Motor neuron (in vitro differentiated cells): Measurements from ENCODE around the gene MGAT5. TPM values are rescaled to one million over a fixed set of nuclear protein-coding genes. Genes with fewer than 3 reads are reported as not detected.
A peak's percentile ranks its signal among the peaks of the same experiment; 100 is the strongest.

Source experiments
- ATAC-seq, 8 experiments: fragments of 200-7000 bp; cut with Tn5 transposase; replicated peaks in 6 of 8; 2 replicates each; pipeline ENCODE4 v1.8.0; 2021; ENCODE audit warnings: mild to moderate bottlenecking in 8 of 8, moderate library complexity in 8 of 8
- H3K27ac ChIP-seq, 2 donors: fragments of 250-450 bp; sonication (Bioruptor Pico); 2 replicates each; pipeline ENCODE4 v1.9.0; 2021; ENCODE audit warnings: antibody characterized with exemption in 2 of 2, mild to moderate bottlenecking in 2 of 2, moderate library complexity in 1 of 2
- H3K4me1 ChIP-seq, 2 donors: fragments of 250-450 bp; sonication (Bioruptor Pico); replicated peaks in 1 of 2; 2 replicates each; pipeline ENCODE4 v1.6.1; 2021; ENCODE audit warnings: antibody characterized with exemption in 2 of 2, mild to moderate bottlenecking in 2 of 2, moderate library complexity in 1 of 2
- H3K4me3 ChIP-seq, 5 donors: fragments of 250-450 bp; sonication (Bioruptor Pico); 2 replicates each; pipeline ENCODE4 v1.9.0; 2021; ENCODE audit warnings: antibody characterized with exemption in 5 of 5, mild to moderate bottlenecking in 5 of 5, moderate library complexity in 4 of 5
- WGBS, 10 experiments: fragments of 450-650 bp; shearing (Covaris generic); methylation state at CpG; one replicate each; pipeline ENCODE4 v1.0.0; 2022; 5-methylcytosine and 5-hydroxymethylcytosine counted together
- in situ Hi-C, 9 experiments: fragments of 400-800 bp; cut with MboI; loops; one replicate each; pipeline ENCODE4 v1.15.0; 2021; ENCODE audit warnings: low sequenced_read_pairs in 9 of 9, low pct_unique_long_range_greater_than_20kb in 2 of 9; ENCODE audit not compliant: unreplicated experiment in 9 of 9
- total RNA-seq, 8 experiments: library from RNA; unstranded; fragments of 300-600 nt; gene quantifications; 2 replicates each; pipeline versions ENCODE4 v1.2.3 to v1.2.4, GENCODE V29; 2022

Gene MGAT5, protein sequence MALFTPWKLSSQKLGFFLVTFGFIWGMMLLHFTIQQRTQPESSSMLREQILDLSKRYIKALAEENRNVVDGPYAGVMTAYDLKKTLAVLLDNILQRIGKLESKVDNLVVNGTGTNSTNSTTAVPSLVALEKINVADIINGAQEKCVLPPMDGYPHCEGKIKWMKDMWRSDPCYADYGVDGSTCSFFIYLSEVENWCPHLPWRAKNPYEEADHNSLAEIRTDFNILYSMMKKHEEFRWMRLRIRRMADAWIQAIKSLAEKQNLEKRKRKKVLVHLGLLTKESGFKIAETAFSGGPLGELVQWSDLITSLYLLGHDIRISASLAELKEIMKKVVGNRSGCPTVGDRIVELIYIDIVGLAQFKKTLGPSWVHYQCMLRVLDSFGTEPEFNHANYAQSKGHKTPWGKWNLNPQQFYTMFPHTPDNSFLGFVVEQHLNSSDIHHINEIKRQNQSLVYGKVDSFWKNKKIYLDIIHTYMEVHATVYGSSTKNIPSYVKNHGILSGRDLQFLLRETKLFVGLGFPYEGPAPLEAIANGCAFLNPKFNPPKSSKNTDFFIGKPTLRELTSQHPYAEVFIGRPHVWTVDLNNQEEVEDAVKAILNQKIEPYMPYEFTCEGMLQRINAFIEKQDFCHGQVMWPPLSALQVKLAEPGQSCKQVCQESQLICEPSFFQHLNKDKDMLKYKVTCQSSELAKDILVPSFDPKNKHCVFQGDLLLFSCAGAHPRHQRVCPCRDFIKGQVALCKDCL
- 10 to 100 TPM; 10.3 to 54.4 (median 33.6) TPM for total RNA-seq

DNA sequence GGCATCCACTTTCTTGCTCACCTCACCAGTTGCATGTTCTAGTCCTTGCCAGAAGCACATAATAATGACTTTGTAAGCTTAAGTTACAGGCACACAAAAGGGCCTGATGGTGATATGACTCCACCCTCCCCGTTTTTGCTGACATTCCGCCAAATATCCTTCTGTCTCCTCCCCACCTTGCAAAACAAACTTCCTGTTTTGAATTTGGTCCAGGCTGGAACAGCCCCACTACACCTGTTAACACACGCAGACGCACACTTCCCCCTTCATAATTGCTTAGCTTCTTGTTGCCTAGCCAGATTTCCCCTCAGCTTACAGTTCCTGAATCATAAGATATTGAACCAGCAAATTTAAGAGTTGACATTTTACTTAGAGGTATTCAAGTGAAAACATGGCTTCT is at the start of gene MGAT5:
TSS of gene MGAT5 (plus strand) at position 269 of the 400 bp plus-strand sequence. CDS start 332 bp downstream, outside the sequence.
- peaks cover 0 to 13% of the 10 kb centered on the region in 2 donors for H3K4me1 ChIP-seq
- 73 to 100% (median 91%) methylated on average over 1 to 4 of the region's 4 CpGs; no CpG with 5 or more reads in 1 of the 10 experiments for WGBS, 10 experiments
- ATAC-seq = peak in 1 of 8 experiments; percentile 31
- H3K4me3 ChIP-seq = no peak within 1 kb of the TSS
- in situ Hi-C loops = no loop called here
- H3K27ac ChIP-seq = no peak within 1 kb of the TSS

DNA sequence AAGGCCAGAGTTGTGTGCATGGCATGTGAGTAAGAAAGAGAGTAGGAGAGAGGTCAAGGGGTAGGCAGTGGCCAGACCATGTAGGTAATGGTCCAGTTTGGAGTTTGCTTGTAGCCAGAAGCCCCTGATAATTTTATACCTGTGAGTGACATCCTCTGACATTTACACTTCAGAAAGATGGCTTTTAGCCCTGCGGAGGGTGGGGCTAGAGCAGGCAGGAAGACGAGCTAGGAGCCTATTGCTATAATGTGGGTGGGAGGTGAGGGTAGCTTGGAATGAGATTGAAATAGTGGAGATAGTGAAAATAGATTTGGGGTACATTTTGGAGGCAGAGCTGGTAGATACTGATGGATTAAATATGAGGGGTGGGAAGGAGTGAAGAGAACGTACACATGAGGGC is 48.8 kb upstream of the MGAT5 start:
- Histone ChIP-seq H3K4me1 (peaks cover 28 to 30% of the 10 kb centered on the region in 2 donors), H3K4me3 (no peak overlapping the region), H3K27ac (no peak overlapping the region)
- WGBS, 10 experiments = 71 to 100% (median 93%) methylated on average over 1 to 3 of the region's 3 CpGs; no CpG with 5 or more reads in 3 of the 10 experiments
- in situ Hi-C loops = loop anchor here in 2 of 9 experiments (25.0 kb wide), 2 partner anchors 93 to 318 kb away; no protein-coding TSS in a partner anchor
- no peak for ATAC-seq

DNA sequence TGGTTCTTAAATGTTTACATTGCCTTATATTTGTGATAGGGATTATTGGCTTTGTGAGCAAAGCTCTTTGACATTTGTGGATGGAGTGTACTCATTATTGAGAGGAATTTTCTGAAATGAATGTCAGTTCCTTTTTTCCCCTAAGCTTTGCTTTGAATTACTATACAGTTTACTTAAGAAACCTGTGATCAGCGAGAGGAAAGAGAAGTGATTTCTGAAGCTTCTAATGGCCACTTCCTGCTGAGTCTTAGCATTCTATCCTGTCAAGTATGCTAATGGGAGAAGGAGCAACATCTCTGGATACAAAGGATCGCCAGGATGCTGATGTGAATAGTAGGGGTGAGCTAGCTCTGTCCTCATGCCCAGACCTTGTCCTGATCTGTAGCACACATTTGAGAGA is 47.8 kb upstream of the MGAT5 start:
- peak overlapping the region in 1 of 2 donors; percentile 1 for H3K27ac ChIP-seq
- H3K4me1 ChIP-seq = peaks cover 28% of the 10 kb centered on the region in 2 donors
- peak in 6 of 8 experiments; percentile 8 to 76 (median 44) for ATAC-seq
- no peak overlapping the region for H3K4me3 ChIP-seq
- WGBS, 10 experiments = 0 to 100% (median 35%) methylated on average over 1 to 2 of the region's 2 CpGs
- in situ Hi-C loops = loop anchor here in 2 of 9 experiments (25.0 kb wide), 2 partner anchors 94 to 319 kb away; no protein-coding TSS in a partner anchor

DNA sequence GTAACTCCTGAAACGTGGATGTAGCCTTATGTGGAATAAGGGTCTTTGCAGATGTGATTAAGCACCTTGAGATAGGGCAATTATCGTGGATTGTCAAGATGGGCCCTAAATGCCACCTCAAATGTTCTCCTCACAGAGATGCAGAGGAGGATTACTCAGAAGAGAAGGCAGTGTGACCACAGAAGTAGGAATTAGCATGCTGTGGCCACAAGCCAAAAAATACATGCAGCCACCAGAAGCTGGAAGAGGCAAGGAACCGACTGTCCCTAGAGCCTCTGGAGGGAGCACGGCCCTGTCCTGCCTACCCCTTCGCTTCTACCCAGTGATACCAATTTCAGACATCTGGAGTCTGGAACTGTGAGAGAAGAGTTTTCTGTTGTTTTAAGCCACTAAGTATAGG is 47.3 kb upstream of the MGAT5 start:
- in situ Hi-C loops = loop anchor here in 2 of 9 experiments (25.0 kb wide), 2 partner anchors 94 to 319 kb away; no protein-coding TSS in a partner anchor
- Histone ChIP-seq H3K27ac (peak overlapping the region in 1 of 2 donors; percentile 1), H3K4me1 (peaks cover 22 to 23% of the 10 kb centered on the region in 2 donors), H3K4me3 (no peak overlapping the region)
- 0 to 100% (median 71%) methylated on average over 1 to 5 of the region's 5 CpGs; no CpG with 5 or more reads in 2 of the 10 experiments for WGBS, 10 experiments
- peak in 3 of 8 experiments; percentile 82 to 88 (median 86) for ATAC-seq

DNA sequence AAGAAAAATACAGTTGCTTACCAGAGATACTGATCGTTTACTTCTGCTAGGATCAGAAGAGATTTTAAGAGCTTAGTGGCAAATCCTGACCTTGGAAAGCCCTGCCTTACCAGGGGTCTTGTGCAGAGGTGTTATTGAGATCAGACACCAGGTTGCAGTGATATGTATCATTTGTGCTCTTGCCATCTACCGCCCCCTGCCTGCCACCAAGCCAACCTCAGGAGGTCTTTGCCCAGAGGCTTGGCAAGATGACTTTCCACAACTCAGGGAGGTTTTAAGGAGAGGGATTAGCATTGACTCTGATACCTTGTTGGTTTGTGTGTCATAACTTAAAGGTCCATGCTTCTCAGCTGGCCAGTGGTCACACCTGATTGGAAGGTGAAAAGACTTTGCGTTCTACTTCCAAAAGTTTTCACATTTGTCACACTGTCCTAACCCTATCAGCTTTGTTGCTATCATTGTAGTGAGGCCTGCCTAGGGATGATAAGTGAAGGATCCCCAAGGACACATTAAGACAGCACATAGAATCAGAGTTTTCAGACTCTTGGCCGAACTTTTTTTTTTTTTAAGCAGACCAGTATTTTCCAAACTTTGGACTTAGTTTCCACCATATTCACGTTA is 46.2 kb upstream of the MGAT5 start:
- no peak overlapping the region for H3K27ac ChIP-seq
- peaks cover 11 to 14% of the 10 kb centered on the region in 2 donors for H3K4me1 ChIP-seq
- ATAC-seq = peak in 5 of 8 experiments; percentile 33 to 87 (median 82)
- no peak overlapping the region for H3K4me3 ChIP-seq
- in situ Hi-C loops = loop anchor here in 2 of 9 experiments (25.0 kb wide), 2 partner anchors 95 to 320 kb away; no protein-coding TSS in a partner anchor
- 40 to 90% (median 78%) methylated on average over 3 to 5 of the region's 5 CpGs for WGBS, 10 experiments

DNA sequence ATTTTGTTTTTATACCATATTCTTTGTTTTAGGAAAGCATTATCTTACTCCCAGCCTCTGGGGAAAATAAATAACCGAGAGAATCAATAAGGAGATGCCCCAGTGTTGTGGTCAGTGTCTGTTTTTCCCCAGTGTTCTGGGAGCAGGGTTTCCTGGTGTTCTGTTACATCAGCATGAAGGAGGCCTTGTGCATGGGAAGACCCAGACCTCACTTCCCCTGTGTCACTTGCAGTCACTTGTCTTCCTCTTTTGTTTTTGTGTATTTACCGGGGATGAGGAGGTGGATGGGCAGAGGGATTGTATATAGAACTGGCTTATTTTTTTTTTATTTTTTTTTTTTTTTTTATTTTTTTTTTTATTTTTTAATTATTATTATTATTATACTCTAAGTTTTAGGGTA is 45.0 kb upstream of the MGAT5 start:
- peaks cover 11 to 14% of the 10 kb centered on the region in 2 donors for H3K4me1 ChIP-seq
- H3K4me3 ChIP-seq = no peak overlapping the region
- no peak for ATAC-seq
- H3K27ac ChIP-seq = no peak overlapping the region
- in situ Hi-C loops = loop anchor here in 2 of 9 experiments (25.0 kb wide), 2 partner anchors 97 to 322 kb away; no protein-coding TSS in a partner anchor
- 26 to 100% (median 86%) methylated on average over 1 to 2 of the region's 2 CpGs; no CpG with 5 or more reads in 2 of the 10 experiments for WGBS, 10 experiments

DNA sequence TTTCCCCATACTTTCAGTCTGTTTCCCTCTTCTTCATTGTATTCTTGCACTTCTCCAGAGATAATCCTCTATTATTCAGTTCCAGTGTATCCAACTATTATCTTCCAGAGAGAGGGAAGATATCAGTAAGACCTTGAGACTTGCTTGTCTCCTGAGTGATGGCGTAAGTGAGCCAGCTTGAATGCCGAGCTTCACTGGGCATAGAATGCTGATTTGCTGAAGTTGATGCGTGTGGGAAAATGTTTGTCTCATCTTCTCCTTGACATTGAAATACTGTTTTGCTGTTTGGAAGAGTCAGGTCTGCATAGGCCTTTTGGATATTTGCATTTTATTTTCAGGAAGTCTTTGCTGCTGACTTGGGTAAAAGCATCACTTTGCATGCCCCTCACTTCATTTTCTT is 41.1 kb upstream of the MGAT5 start:
- H3K4me3 ChIP-seq = no peak overlapping the region
- no peaks in the 10 kb centered on the region for H3K4me1 ChIP-seq
- ATAC-seq = no peak
- H3K27ac ChIP-seq = no peak overlapping the region
- WGBS, 10 experiments = 76 to 100% (median 87%) methylated on average over 1 to 3 of the region's 3 CpGs; no CpG with 5 or more reads in 4 of the 10 experiments
- in situ Hi-C loops = loop anchor here in 2 of 9 experiments (25.0 kb wide), 2 partner anchors 100 to 325 kb away; no protein-coding TSS in a partner anchor

DNA sequence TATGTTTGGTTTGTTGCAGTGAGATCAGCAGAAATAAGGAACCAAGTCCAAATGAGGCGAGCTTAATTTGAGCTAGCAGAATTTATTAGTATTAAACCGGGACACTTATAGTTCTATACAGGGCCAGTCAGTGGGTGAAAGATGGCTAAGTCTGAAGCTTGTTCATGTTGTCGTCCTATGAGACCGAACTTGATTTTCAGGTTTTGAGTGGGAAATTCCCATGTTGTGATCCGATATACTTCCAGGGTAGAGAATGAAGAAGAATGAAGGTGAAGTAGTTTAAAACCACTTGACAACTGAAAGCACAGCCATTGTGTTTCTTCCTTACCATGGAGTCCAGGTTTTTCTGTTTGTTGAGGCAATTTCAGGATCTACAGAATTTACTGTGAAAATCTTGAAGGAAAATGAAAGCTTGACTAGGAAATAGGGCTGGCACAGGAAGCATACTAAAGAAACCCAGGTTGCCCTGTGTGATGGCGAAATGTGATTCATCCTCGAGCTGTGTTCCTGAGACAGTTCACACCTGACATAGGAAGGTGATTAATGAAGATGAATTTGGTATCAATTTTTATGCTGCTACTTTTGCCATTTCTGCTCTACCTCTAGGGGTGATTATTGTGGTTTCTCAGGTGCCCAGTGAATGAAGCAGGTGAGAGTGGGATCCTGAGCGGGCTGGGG is 37.6 kb upstream of the MGAT5 start:
- in situ Hi-C loops = loop anchor here in 2 of 9 experiments (25.0 kb wide), 2 partner anchors 104 to 329 kb away; no protein-coding TSS in a partner anchor
- peaks cover 4 to 5% of the 10 kb centered on the region in 2 donors for H3K4me1 ChIP-seq
- 79 to 98% (median 93%) methylated on average over 3 to 8 of the region's 8 CpGs for WGBS, 10 experiments
- no peak for ATAC-seq
- no peak overlapping the region for H3K4me3 ChIP-seq
- H3K27ac ChIP-seq = no peak overlapping the region

DNA sequence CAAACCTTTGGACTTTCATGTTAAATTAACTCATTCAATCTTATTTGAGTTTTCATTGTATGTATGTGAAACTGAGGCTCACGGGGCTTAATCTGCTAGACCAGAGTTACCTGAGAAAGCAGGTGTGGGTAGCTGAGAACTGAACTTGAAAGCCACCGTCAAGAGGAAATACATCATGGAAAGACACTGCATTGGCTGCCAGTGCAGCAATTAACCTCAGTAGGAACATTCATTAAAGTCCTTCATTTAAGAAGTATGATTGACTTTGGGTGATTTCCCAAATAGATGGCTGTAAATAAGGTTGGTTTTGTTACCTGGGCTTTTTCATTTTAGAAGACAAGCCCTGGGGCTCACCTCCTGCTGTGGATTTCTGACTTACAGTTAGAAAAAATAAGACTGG is 36.5 kb upstream of the MGAT5 start:
- Histone ChIP-seq H3K27ac (no peak overlapping the region), H3K4me1 (peaks cover 4 to 5% of the 10 kb centered on the region in 2 donors), H3K4me3 (no peak overlapping the region)
- WGBS, 10 experiments = 83 to 100% (median 89%) methylated on average over 1 to 2 of the region's 2 CpGs; no CpG with 5 or more reads in 5 of the 10 experiments
- no peak for ATAC-seq
- in situ Hi-C loops = loop anchor here in 2 of 9 experiments (25.0 kb wide), 2 partner anchors 105 to 330 kb away; no protein-coding TSS in a partner anchor

DNA sequence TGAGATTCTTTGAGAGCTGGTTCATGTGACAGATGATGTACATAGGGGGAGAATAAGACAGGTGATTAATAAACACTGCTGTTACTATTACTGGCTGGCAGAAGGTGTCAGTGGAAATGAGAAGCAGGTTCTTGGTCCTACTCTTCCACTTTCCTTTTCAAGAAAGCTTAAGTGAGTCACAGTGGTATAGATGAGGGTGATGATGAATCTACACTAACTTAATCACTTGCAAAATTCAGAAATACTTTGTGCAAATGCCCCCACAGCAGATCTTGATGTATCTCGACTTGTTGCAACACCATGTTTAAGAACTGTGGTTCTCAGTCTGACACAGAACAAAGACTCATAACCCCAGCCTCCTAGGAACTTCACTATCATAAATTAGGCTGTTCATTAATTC is 35.9 kb upstream of the MGAT5 start:
- H3K4me1 ChIP-seq = peaks cover 4 to 5% of the 10 kb centered on the region in 2 donors
- ATAC-seq = peak in 3 of 8 experiments; percentile 32 to 58 (median 55)
- WGBS, 10 experiments = 0 to 100% (median 100%) methylated on average over 1 of the region's 1 CpG; no CpG with 5 or more reads in 5 of the 10 experiments
- H3K27ac ChIP-seq = no peak overlapping the region
- H3K4me3 ChIP-seq = no peak overlapping the region
- in situ Hi-C loops = loop anchor here in 2 of 9 experiments (25.0 kb wide), 2 partner anchors 106 to 331 kb away; no protein-coding TSS in a partner anchor

DNA sequence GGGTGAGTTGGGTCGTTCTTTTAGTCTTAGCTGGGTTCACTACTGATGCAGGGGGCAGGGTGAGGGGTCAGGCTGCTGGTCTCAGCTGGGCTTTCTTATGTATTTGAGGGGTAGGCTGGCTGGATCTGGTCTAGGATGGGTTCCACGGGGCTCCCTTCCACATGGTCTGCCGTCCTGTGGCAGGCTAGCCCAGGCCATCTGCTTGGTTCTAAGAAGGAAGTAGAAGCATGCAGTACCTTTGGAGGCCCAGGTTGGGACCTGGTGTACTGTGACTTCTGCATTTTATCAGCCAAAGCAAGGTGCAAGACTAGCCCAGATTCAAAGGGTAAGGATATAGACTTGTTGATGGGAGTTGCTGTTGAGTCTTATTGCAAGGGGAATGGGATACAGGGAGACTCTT is 35.5 kb upstream of the MGAT5 start:
- peaks cover 4 to 5% of the 10 kb centered on the region in 2 donors for H3K4me1 ChIP-seq
- no peak overlapping the region for H3K27ac ChIP-seq
- H3K4me3 ChIP-seq = no peak overlapping the region
- in situ Hi-C loops = loop anchor here in 2 of 9 experiments (25.0 kb wide), 2 partner anchors 106 to 331 kb away; no protein-coding TSS in a partner anchor
- 80 to 100% (median 100%) methylated on average over 1 to 3 of the region's 3 CpGs; no CpG with 5 or more reads in 5 of the 10 experiments for WGBS, 10 experiments
- no peak for ATAC-seq
